ENCODE results near the gene BGLAP.

The BGLAP gene

GRCh38 chr1:156221986-156222692, 19.8 kb upstream of the BGLAP start:
- no peak for TF ChIP-seq CTCF (IDR thresholded peaks at IDR 0.05; ENCODE audit: extremely low read depth, insufficient read depth, missing control alignments)
- in situ Hi-C loops (cut with MboI; ENCODE audit: low pct_unique_long_range_greater_than_20kb, low sequenced_read_pairs, unreplicated experiment) = loop anchor here (10.0 kb wide), 1 partner anchor 77 kb away; no protein-coding TSS in a partner anchor
- no peak for DNase-seq (ENCODE audit: low spot score)

- no peak for DNase-seq (ENCODE audit: low spot score)
- no peak for TF ChIP-seq CTCF (IDR thresholded peaks at IDR 0.05; ENCODE audit: extremely low read depth, insufficient read depth, missing control alignments)
- in situ Hi-C loops (cut with MboI; ENCODE audit: low pct_unique_long_range_greater_than_20kb, low sequenced_read_pairs, unreplicated experiment) = loop anchor here (10.0 kb wide), 1 partner anchor 81 kb away; no protein-coding TSS in a partner anchor
Observed at GRCh38 chr1:156225677-156226014, 16.3 kb upstream of the BGLAP start.

GRCh38 chr1:156226116-156226538, 15.9 kb upstream of the BGLAP start:
- no peak for TF ChIP-seq CTCF (IDR thresholded peaks at IDR 0.05; ENCODE audit: extremely low read depth, insufficient read depth, missing control alignments)
- in situ Hi-C loops (cut with MboI; ENCODE audit: low pct_unique_long_range_greater_than_20kb, low sequenced_read_pairs, unreplicated experiment) = loop anchor here (10.0 kb wide), 1 partner anchor 81 kb away; no protein-coding TSS in a partner anchor
- peak; percentile 71 for DNase-seq (ENCODE audit: low spot score)

- no peak for DNase-seq (ENCODE audit: low spot score)
- in situ Hi-C loops (cut with MboI; ENCODE audit: low pct_unique_long_range_greater_than_20kb, low sequenced_read_pairs, unreplicated experiment) = loop anchor here (10.0 kb wide), 1 partner anchor 82 kb away; no protein-coding TSS in a partner anchor
- TF ChIP-seq CTCF (IDR thresholded peaks at IDR 0.05; ENCODE audit: extremely low read depth, insufficient read depth, missing control alignments) = no peak
Observed at GRCh38 chr1:156226782-156227181, 15.2 kb upstream of the BGLAP start.

GRCh38 chr1:156228501-156228900, 13.5 kb upstream of the BGLAP start:
- DNase-seq (ENCODE audit: low spot score) = no peak

GRCh38 chr1:156229809-156230472, 12.0 kb upstream of the BGLAP start:
- in situ Hi-C loops (cut with MboI; ENCODE audit: low pct_unique_long_range_greater_than_20kb, low sequenced_read_pairs, unreplicated experiment) = loop anchor here (10.0 kb wide), 1 partner anchor 85 kb away; no protein-coding TSS in a partner anchor
- DNase-seq (ENCODE audit: low spot score) = no peak
- no peak for TF ChIP-seq CTCF (IDR thresholded peaks at IDR 0.05; ENCODE audit: extremely low read depth, insufficient read depth, missing control alignments)

More at GRCh38 chr1:156228501-156228900, 13.5 kb upstream of the BGLAP start:
- in situ Hi-C loops (cut with MboI; ENCODE audit: low pct_unique_long_range_greater_than_20kb, low sequenced_read_pairs, unreplicated experiment) = loop anchor here (10.0 kb wide), 1 partner anchor 84 kb away; no protein-coding TSS in a partner anchor
- no peak for TF ChIP-seq CTCF (IDR thresholded peaks at IDR 0.05; ENCODE audit: extremely low read depth, insufficient read depth, missing control alignments)

Measured in GM13977 (cell line).